ENCODE measurements around the gene PAPPA.

Gene PAPPA

DNA sequence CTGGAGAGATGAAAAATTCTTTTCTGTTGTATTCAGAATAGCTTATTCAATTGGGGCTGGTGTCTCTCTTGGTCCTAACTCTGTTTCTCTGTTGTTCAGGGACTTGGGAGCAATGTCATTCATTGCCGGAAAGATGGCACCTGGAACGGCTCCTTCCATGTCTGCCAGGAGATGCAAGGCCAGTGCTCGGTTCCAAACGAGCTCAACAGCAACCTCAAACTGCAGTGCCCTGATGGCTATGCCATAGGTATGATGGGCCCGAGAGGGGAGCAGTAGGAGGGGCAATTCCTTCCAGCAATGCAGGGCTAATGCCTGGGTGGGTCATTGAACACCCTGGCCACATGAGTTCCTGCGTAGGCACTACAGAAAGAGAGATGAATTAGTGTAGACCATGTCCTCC, 208.9 kb downstream of the PAPPA start:
- Histone ChIP-seq H3K4me1 (ENCODE audit: insufficient read depth, low read length) (peaks cover 12% of the 10 kb centered on the region), H3K27ac (ENCODE audit: low read depth, low read length) (no peak overlapping the region), H3K27me3 (ENCODE audit: control insufficient read depth in 1 of 2, insufficient read depth in 2 of 2, low read length in 2 of 2) (no peaks in the 10 kb centered on the region), H3K9me3 (ENCODE audit: low read length) (no peaks in the 10 kb centered on the region), H3K36me3 (ENCODE audit: insufficient read depth, low read length) (no peaks in the 10 kb centered on the region), H3K9ac (ENCODE audit: low read length) (no peak overlapping the region), H3K4me3 (ENCODE audit: low read depth in 1 of 2, low read length in 2 of 2) (no peak overlapping the region)

DNA sequence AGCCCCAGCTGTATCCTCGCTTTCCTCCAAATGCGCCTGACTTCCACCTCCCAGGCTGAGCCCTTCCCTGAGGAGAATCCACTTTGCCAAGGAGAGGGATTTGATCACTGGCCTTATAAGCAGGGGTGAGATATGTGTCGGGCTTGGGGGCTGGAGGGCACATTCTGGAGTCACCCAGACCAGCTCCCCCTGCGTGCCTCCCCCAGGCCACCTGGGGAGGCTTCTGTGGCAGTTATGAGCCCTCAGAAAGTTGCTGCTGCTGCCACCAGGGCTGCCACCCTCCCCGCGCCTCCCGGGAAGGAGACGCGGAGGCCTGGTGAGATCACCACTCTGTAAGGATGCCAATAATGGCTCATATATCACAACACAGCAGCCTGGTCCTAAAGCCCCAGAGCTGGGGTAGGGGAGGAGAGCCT, 211.5 kb downstream of the PAPPA start:
- Histone ChIP-seq H3K4me3 (ENCODE audit: low read depth in 1 of 2, low read length in 2 of 2) (no peak overlapping the region), H3K27ac (ENCODE audit: low read depth, low read length) (peak overlapping the region; percentile 35), H3K36me3 (ENCODE audit: insufficient read depth, low read length) (no peaks in the 10 kb centered on the region), H3K27me3 (ENCODE audit: control insufficient read depth in 1 of 2, insufficient read depth in 2 of 2, low read length in 2 of 2) (no peaks in the 10 kb centered on the region), H3K9ac (ENCODE audit: low read length) (no peak overlapping the region), H3K4me1 (ENCODE audit: insufficient read depth, low read length) (peaks cover 5% of the 10 kb centered on the region), H3K9me3 (ENCODE audit: low read length) (no peaks in the 10 kb centered on the region)

DNA sequence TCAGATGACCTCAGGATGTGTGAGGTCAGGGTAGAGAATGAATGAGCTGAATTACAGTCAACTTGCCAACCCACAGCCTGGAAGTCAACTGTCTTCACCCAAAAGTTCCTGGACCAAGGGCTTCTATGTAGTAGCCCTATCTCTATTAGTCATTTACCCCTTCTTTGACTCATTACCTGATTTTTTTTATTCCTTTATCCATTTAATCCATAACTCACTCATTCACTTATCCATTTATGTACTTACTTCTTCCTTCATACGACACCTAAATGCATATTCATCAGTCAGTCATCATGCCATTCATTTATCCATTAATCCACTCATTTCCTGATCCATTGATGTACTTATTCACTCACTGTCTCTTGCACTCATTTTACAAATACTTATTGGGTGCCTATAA, 212.7 kb downstream of the PAPPA start:
- Histone ChIP-seq H3K9ac (ENCODE audit: low read length) (no peak overlapping the region), H3K9me3 (ENCODE audit: low read length) (no peaks in the 10 kb centered on the region), H3K4me1 (ENCODE audit: insufficient read depth, low read length) (peaks cover 5% of the 10 kb centered on the region), H3K27ac (ENCODE audit: low read depth, low read length) (no peak overlapping the region), H3K36me3 (ENCODE audit: insufficient read depth, low read length) (no peaks in the 10 kb centered on the region), H3K27me3 (ENCODE audit: control insufficient read depth in 1 of 2, insufficient read depth in 2 of 2, low read length in 2 of 2) (no peaks in the 10 kb centered on the region), H3K4me3 (ENCODE audit: low read depth in 1 of 2, low read length in 2 of 2) (no peak overlapping the region)

DNA sequence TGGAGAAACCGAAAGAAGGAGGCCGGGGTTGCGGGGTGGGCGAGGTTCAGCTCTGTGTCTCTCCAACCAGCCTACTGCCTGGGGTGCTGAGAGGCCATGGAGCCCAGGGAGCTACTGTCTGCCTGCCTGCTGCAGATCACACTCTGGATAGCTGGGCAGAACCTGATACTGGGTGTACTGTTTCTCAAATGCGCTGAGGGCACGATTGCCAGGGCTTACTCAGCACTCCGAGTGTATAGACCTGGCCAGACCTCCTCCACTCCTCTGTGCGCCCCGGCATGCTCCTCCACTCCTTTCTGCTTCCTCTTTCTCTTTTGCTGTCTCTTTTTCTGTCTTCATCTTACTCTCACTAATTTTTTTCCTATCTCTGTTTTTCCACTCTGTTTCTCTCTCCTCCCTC, 215.1 kb downstream of the PAPPA start:
- H3K27ac ChIP-seq (ENCODE audit: low read depth, low read length): no peak overlapping the region
- H3K27me3 ChIP-seq (ENCODE audit: control insufficient read depth in 1 of 2, insufficient read depth in 2 of 2, low read length in 2 of 2): no peaks in the 10 kb centered on the region
- H3K4me1 ChIP-seq (ENCODE audit: insufficient read depth, low read length): peaks cover 5% of the 10 kb centered on the region
- no peaks in the 10 kb centered on the region for H3K36me3 ChIP-seq (ENCODE audit: insufficient read depth, low read length)
- no peaks in the 10 kb centered on the region for H3K9me3 ChIP-seq (ENCODE audit: low read length)
- no peak overlapping the region for H3K4me3 ChIP-seq (ENCODE audit: low read depth in 1 of 2, low read length in 2 of 2)
- H3K9ac ChIP-seq (ENCODE audit: low read length): no peak overlapping the region

DNA sequence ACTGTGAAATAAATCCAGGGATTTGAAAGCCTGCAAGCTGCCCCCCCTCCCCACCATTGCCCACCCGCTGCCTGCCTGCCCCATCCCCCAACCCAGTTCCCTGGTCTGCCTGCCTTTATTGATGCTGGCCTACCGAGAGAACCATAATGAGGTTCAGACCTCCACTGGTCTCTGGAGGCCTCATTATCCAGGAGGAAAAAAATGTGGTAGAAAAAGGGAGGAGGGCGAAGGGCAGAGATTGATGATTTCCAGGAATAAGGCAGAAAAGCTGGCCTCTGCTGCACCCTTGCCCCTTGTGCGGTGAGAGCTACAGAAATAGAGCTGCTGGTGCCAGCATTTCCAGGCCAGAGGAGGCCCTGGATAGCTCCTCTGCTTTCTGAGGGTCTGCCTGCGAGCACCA, 216.1 kb downstream of the PAPPA start:
- Histone ChIP-seq H3K4me1 (ENCODE audit: insufficient read depth, low read length) (peaks cover 5% of the 10 kb centered on the region), H3K27me3 (ENCODE audit: control insufficient read depth in 1 of 2, insufficient read depth in 2 of 2, low read length in 2 of 2) (no peaks in the 10 kb centered on the region), H3K36me3 (ENCODE audit: insufficient read depth, low read length) (no peaks in the 10 kb centered on the region), H3K27ac (ENCODE audit: low read depth, low read length) (no peak overlapping the region), H3K4me3 (ENCODE audit: low read depth in 1 of 2, low read length in 2 of 2) (no peak overlapping the region), H3K9me3 (ENCODE audit: low read length) (no peaks in the 10 kb centered on the region), H3K9ac (ENCODE audit: low read length) (no peak overlapping the region)

DNA sequence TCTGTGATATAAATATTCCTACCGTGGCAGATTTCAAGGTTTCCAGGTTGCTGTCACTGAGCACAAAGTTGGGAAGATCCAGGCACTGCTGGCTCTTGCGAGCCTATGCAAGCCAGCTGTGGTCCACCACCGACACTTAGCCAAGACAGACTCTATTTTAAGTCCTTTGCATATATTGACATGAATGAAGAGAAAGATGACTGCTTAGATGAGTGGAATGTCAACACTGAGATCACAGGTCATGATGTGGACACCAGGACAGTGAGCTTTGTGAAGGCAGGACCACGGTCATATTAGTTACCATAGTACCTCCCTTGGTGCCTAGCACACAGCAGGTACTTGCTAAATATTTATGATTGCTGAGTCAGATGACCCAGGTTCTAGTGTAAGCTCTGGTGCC, 217.0 kb downstream of the PAPPA start:
- H3K36me3 ChIP-seq (ENCODE audit: insufficient read depth, low read length): no peaks in the 10 kb centered on the region

DNA sequence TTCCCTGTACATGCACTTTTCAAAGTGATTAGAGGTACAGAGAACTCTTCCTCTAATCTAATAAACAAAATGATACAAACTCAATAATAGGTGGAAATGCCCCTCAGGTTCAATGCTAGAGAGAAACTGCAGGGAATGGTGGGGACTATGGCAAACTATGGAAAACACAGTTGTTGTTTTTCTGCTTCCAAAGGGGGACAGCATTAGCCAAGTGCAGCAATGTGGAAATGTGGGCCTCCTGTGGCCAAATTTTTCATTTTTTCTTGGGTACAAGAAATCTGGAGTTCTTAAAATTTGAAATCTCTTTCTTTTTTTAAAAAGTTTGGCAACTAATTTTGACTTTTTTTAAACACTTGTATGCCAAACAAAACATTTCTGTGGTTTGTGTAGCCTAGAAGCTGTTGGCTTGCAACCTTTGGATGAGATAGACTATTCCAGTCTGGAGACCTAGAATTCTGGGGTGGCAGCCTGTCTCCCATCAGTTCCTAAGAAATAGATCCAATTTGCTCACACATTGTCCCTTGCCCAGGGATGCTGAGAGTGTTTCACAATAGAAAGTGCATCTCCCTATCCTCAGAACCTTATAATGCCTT, 218.6 kb downstream of the PAPPA start:
- Histone ChIP-seq H3K27me3 (ENCODE audit: control insufficient read depth in 1 of 2, insufficient read depth in 2 of 2, low read length in 2 of 2) (no peaks in the 10 kb centered on the region), H3K4me3 (ENCODE audit: low read depth in 1 of 2, low read length in 2 of 2) (no peak overlapping the region), H3K27ac (ENCODE audit: low read depth, low read length) (no peak overlapping the region), H3K36me3 (ENCODE audit: insufficient read depth, low read length) (no peaks in the 10 kb centered on the region), H3K9ac (ENCODE audit: low read length) (no peak overlapping the region), H3K9me3 (ENCODE audit: low read length) (no peaks in the 10 kb centered on the region), H3K4me1 (ENCODE audit: insufficient read depth, low read length) (peaks cover 2% of the 10 kb centered on the region)

More for the DNA sequence above, 217.0 kb downstream of the PAPPA start:
- Histone ChIP-seq H3K27me3 (ENCODE audit: control insufficient read depth in 1 of 2, insufficient read depth in 2 of 2, low read length in 2 of 2) (no peaks in the 10 kb centered on the region), H3K9me3 (ENCODE audit: low read length) (no peaks in the 10 kb centered on the region), H3K27ac (ENCODE audit: low read depth, low read length) (no peak overlapping the region), H3K4me3 (ENCODE audit: low read depth in 1 of 2, low read length in 2 of 2) (no peak overlapping the region), H3K4me1 (ENCODE audit: insufficient read depth, low read length) (no peaks in the 10 kb centered on the region), H3K9ac (ENCODE audit: low read length) (no peak overlapping the region)

DNA sequence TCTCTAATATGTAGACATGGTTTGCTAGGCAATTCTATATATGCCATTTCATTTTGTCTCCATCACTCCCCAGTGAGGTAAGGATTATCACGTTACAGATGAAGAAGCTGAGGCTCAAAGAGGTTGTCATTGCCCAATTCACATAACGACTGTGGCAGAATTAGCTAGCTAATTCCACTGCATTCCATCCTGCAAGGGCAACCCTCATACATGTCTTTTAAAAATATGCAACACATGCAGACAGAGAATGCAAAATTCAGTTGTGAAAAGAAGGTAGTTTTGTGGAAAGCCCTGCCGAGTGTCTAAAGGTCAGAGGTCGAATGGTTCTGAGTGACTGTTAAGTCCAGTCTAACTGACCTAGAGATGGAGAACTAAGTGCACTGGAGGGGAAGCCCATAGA, 219.2 kb downstream of the PAPPA start:
- H3K9me3 ChIP-seq (ENCODE audit: low read length): no peaks in the 10 kb centered on the region
- peaks cover 5% of the 10 kb centered on the region for H3K4me1 ChIP-seq (ENCODE audit: insufficient read depth, low read length)
- H3K27me3 ChIP-seq (ENCODE audit: control insufficient read depth in 1 of 2, insufficient read depth in 2 of 2, low read length in 2 of 2): no peaks in the 10 kb centered on the region
- H3K9ac ChIP-seq (ENCODE audit: low read length): no peak overlapping the region
- no peak overlapping the region for H3K27ac ChIP-seq (ENCODE audit: low read depth, low read length)
- H3K4me3 ChIP-seq (ENCODE audit: low read depth in 1 of 2, low read length in 2 of 2): no peak overlapping the region
- no peaks in the 10 kb centered on the region for H3K36me3 ChIP-seq (ENCODE audit: insufficient read depth, low read length)

DNA sequence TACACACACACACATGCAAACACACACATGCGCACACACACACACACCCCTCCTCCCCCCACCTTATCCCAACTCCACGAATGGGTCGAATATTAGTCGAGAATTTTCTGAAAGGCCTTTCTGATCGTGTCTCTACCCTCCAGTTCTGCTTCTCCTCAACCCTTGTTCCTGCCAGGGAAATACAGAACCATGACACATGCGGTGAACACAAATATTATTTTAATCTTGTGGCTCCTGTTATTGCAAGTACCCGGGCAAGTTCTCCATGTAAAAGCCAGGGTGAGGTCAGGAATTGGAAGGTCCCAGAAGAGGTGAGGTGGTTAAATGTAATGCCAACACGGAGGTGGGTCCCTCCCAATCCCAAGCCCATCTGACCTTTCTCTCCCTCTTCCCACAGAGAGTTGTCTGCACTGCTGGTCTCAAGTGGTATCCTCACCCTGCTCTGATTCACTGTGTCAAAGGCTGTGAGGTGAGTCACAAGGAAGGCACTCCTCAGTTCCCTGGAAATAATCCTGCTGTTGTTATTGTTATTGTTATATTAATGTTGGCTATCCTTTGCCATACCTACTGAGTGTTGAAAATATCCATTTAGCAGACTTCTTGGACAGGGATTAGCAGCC, 223.7 kb downstream of the PAPPA start:
- H3K4me1 ChIP-seq (ENCODE audit: insufficient read depth, low read length): peaks cover 5% of the 10 kb centered on the region
- H3K27me3 ChIP-seq (ENCODE audit: control insufficient read depth in 1 of 2, insufficient read depth in 2 of 2, low read length in 2 of 2): no peaks in the 10 kb centered on the region
- H3K27ac ChIP-seq (ENCODE audit: low read depth, low read length): no peak overlapping the region
- no peak overlapping the region for H3K4me3 ChIP-seq (ENCODE audit: low read depth in 1 of 2, low read length in 2 of 2)
- no peak overlapping the region for H3K9ac ChIP-seq (ENCODE audit: low read length)
- no peaks in the 10 kb centered on the region for H3K9me3 ChIP-seq (ENCODE audit: low read length)
- H3K36me3 ChIP-seq (ENCODE audit: insufficient read depth, low read length): no peaks in the 10 kb centered on the region

DNA sequence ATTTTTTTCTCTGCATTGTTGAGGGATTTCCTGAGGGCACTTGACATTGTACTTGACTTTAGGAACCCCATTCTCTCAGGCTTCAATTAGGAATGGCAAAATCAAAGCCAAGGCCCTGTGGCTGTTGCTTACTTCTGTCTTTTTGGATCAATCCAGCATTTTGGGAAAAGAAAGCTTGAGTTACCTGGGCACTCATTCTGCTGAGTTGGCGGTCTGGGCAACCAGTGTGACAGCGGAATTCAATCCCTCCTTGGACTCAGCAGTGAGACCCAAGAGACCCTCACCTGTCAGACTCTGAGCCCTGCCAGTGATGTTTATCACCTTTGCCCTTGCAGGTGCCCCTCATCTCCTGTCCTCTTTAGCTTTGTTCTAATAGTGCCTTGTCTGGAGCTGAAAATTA, 225.3 kb downstream of the PAPPA start:
- no peak overlapping the region for H3K27ac ChIP-seq (ENCODE audit: low read depth, low read length)
- H3K9ac ChIP-seq (ENCODE audit: low read length): no peak overlapping the region
- no peak overlapping the region for H3K4me3 ChIP-seq (ENCODE audit: low read depth in 1 of 2, low read length in 2 of 2)
- no peaks in the 10 kb centered on the region for H3K36me3 ChIP-seq (ENCODE audit: insufficient read depth, low read length)
- peaks cover 5% of the 10 kb centered on the region for H3K4me1 ChIP-seq (ENCODE audit: insufficient read depth, low read length)
- H3K9me3 ChIP-seq (ENCODE audit: low read length): no peaks in the 10 kb centered on the region
- H3K27me3 ChIP-seq (ENCODE audit: control insufficient read depth in 1 of 2, insufficient read depth in 2 of 2, low read length in 2 of 2): no peaks in the 10 kb centered on the region

DNA sequence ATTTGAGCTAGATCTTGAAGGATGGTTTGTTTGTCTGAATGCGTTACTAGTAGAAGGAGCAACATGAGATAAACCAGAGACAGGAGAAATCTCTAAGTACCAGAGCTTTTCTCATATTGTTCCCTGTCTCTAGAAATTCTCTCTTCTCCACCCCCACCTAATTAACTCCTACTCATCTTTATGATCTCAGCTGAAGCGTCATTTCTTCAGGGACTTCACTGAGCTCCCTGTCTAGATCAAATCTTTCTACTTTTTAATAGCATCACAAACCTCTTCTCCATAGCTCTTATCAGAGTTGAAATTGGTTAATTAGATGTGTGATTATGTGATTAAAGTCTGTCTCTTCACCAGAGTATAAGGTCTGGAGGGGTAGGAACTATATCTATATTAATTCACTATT, 226.2 kb downstream of the PAPPA start:
- Histone ChIP-seq H3K27me3 (ENCODE audit: control insufficient read depth in 1 of 2, insufficient read depth in 2 of 2, low read length in 2 of 2) (no peaks in the 10 kb centered on the region), H3K9ac (ENCODE audit: low read length) (no peak overlapping the region), H3K4me3 (ENCODE audit: low read depth in 1 of 2, low read length in 2 of 2) (no peak overlapping the region), H3K36me3 (ENCODE audit: insufficient read depth, low read length) (no peaks in the 10 kb centered on the region), H3K9me3 (ENCODE audit: low read length) (no peaks in the 10 kb centered on the region), H3K4me1 (ENCODE audit: insufficient read depth, low read length) (peaks cover 5% of the 10 kb centered on the region), H3K27ac (ENCODE audit: low read depth, low read length) (no peak overlapping the region)

DNA sequence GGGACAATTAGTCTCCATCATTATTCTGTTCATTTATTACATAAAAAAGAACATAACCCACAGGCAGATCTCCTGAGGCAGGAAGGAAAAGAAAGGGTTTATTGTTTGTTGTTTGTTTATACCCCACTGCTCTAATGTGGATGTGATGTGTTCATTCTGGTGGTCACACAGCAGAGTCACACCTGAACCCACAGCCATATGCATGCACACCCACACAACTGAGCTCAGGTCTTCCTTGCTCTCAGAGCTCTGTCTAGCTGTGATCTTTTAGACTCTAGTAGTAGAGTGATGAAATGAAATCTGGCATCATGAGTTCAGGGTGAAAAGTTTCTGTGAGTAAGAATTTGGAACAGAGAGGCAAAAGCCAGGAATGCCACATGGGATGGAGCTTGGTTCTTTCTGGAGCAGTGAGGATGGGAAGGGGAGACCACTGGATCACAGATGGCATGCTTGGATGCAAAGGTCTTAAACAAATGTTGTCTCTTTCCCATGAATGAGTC, 227.0 kb downstream of the PAPPA start:
- Histone ChIP-seq H3K9me3 (ENCODE audit: low read length) (no peaks in the 10 kb centered on the region), H3K36me3 (ENCODE audit: insufficient read depth, low read length) (no peaks in the 10 kb centered on the region), H3K27me3 (ENCODE audit: control insufficient read depth in 1 of 2, insufficient read depth in 2 of 2, low read length in 2 of 2) (no peaks in the 10 kb centered on the region), H3K27ac (ENCODE audit: low read depth, low read length) (no peak overlapping the region), H3K9ac (ENCODE audit: low read length) (no peak overlapping the region), H3K4me1 (ENCODE audit: insufficient read depth, low read length) (peaks cover 5% of the 10 kb centered on the region), H3K4me3 (ENCODE audit: low read depth in 1 of 2, low read length in 2 of 2) (no peak overlapping the region)

Data from muscle layer of colon (tissue), 2 donors.